HFFc6 (cell line): ENCODE data around the gene ADAM12. TPM values are rescaled to one million over a fixed set of nuclear protein-coding genes. Genes with fewer than 3 reads are reported as not detected.

Experiments used
- DNase-seq: peaks from one replicate; pipeline ENCODE4 v3.0.0-alpha.2; 2018
- H3K27ac Mint-ChIP-seq: 2 replicates; pipeline ENCODE4 v1.8.0; 2020; ENCODE audit warnings: mild to moderate bottlenecking, mixed read lengths
- H3K27me3 Mint-ChIP-seq: 2 replicates; pipeline ENCODE4 v1.8.0; 2021; ENCODE audit warnings: mild to moderate bottlenecking, moderate library complexity, mixed read lengths; ENCODE audit not compliant: insufficient read depth
- H3K36me3 Mint-ChIP-seq: 2 replicates; pipeline ENCODE4 v1.8.0; 2021; ENCODE audit warnings: low read depth, mixed read lengths
- H3K4me1 Mint-ChIP-seq: 2 replicates; pipeline ENCODE4 v1.8.0; 2020; ENCODE audit warnings: low read depth, mixed read lengths
- H3K4me3 Mint-ChIP-seq: 2 replicates; pipeline ENCODE4 v1.8.0; 2020; ENCODE audit warnings: mild to moderate bottlenecking, moderate library complexity, mixed read lengths
- H3K9me3 Mint-ChIP-seq: 2 replicates; pipeline ENCODE4 v1.8.0; 2020; ENCODE audit warnings: mild to moderate bottlenecking, mixed read lengths
- total RNA-seq, 6 experiments: library from RNA; stranded (reverse); fragmentation: NEBNext Ultra II Directional; extraction: Animal tissue kit (Norgen Biotek cat#: 25700); gene quantifications; 2 replicates in 1 of 6; 3 replicates in 5 of 6; pipeline ENCODE4 v1.2.3, GENCODE V29; 2021
- TF ChIP-seq, protein P1 (sequence below): fragments of 200-600 bp; sonication (generic); IDR thresholded peaks from 2 replicates; pipeline ENCODE4 v1.5.0; 2021; ENCODE audit warnings: antibody characterized with exemption, mild to moderate bottlenecking

The ADAM12 gene
- total RNA-seq, 6 experiments from 2014 or later = 7.5 to 12.5 (median 11.5) TPM

DNA sequence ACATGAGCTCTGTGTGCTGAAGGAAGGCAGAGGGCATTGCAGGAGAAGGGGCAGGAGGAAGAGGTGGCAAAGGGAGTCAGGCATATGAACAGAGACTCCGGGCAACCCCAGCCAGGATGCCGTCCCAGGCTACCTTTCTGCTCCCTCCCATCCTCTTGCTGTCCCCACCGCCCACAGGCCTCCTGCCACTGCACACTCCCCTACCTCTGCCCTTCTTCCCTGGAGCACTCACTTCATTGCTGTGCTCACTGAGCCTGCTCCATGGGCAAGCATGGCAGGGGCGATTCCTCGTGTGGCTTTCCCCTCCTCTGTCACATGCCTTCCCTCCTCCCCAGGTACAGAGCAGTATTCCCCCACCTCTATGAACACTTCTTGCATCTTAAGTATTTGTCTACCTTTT is 398.5 kb downstream of the ADAM12 start:
- Mint-ChIP-seq H3K9me3 (no peaks in the 10 kb centered on the region), H3K36me3 (peaks cover 5% of the 10 kb centered on the region; the same call in 1 of the 2 replicates), H3K27ac (no peak overlapping the region), H3K27me3 (peaks cover 5% of the 10 kb centered on the region; the same call in 1 of the 2 replicates), H3K4me3 (no peak overlapping the region), H3K4me1 (peaks cover 14% of the 10 kb centered on the region; the same call in 1 of the 2 replicates)
- TF ChIP-seq, protein P1, sequence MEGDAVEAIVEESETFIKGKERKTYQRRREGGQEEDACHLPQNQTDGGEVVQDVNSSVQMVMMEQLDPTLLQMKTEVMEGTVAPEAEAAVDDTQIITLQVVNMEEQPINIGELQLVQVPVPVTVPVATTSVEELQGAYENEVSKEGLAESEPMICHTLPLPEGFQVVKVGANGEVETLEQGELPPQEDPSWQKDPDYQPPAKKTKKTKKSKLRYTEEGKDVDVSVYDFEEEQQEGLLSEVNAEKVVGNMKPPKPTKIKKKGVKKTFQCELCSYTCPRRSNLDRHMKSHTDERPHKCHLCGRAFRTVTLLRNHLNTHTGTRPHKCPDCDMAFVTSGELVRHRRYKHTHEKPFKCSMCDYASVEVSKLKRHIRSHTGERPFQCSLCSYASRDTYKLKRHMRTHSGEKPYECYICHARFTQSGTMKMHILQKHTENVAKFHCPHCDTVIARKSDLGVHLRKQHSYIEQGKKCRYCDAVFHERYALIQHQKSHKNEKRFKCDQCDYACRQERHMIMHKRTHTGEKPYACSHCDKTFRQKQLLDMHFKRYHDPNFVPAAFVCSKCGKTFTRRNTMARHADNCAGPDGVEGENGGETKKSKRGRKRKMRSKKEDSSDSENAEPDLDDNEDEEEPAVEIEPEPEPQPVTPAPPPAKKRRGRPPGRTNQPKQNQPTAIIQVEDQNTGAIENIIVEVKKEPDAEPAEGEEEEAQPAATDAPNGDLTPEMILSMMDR = no peak
- DNase-seq = no peak

DNA sequence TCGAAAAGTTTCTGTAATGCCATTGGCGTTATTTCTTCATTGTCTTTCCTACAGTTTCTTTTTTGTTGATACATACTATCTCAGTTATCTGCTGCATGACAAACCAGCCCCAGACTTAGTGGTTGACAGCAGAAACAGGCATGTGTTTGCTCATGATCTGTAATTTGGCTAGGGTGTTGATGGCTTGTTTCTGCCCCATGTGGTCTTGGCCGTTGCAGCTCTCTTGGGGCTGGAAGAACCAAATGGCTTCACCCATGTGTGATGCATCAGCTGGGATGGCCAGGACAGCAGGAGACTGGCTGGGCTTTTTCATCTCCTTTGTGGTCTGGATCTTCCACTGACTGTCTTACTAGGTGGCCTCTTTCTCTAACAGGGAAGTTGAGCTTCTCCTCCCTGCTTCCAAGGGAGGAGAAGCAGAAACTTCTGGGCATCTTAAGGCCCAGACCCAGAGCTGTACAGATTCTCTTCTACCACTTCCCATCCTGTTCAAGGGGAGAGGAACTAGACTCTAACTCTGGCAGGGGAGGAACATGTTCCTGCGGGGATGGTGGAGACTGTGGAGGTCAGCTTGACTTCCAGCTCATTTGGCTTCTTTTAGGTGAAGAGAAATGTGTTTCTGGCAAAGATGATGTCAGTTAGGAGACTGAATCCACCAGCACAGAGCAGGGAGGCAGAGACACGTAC is 402.6 kb downstream of the ADAM12 start:
- Mint-ChIP-seq H3K4me1 (peaks cover 19% of the 10 kb centered on the region), H3K4me3 (no peak overlapping the region), H3K27me3 (peaks cover 6% of the 10 kb centered on the region), H3K27ac (no peak overlapping the region), H3K36me3 (peaks cover 3% of the 10 kb centered on the region; the same call in 1 of the 2 replicates), H3K9me3 (no peaks in the 10 kb centered on the region)
- TF ChIP-seq, protein P1 = no peak
- no peak for DNase-seq

DNA sequence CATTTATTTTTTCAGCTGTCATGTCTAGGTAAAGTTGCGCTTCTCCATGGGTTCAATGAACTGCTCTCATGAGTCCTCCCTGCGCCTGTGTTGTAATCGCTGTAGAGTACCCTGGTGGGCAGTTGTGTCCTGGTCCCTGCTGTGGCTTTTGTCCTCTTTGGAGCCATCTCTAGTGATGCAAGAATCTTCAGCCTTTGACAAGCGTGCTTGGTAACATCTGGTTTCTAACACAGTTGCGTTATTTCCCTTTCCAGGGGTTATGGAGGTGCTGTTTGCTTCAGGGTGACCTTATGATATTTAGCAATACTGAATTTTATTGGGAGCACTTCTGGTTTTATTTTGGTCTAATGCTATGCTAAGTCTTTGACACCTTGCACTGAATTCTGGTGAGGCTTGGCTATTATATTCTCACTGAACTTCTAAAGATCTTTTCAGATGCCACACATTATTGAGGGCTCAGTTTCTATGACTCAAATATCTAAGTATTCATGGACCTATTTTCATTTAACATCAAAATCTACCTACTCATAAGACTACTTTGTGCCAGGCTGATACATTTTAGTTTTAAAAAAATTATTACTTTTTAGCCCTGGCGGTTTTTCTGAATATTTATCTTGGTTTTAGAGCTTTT is 403.3 kb downstream of the ADAM12 start:
- Mint-ChIP-seq H3K9me3 (no peaks in the 10 kb centered on the region), H3K4me1 (peaks cover 19% of the 10 kb centered on the region), H3K27ac (no peak overlapping the region), H3K4me3 (no peak overlapping the region), H3K36me3 (no peaks in the 10 kb centered on the region), H3K27me3 (peaks cover 9% of the 10 kb centered on the region)
- TF ChIP-seq, protein P1 = no peak
- DNase-seq = no peak

DNA sequence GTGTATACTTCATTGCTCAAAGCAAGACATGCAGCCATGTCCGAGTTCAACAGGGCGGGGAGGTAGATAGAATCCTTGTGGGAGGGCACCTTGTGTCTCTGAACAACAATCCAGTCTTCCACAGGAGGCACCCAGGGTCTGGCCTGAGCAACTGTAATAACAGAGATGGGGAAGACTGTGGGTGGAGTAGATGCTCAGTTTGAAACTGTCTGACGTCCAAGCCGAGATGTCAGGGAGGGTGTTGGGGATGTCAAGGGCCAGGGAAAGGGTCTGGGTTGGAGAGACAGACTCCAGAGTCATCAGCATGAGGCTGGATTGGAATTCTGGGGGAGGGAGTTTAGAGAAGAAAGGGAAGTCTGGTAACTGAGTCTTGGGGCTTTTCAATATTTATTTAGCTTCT is 403.9 kb downstream of the ADAM12 start:
- TF ChIP-seq, protein P1 = no peak
- no peaks in the 10 kb centered on the region for H3K36me3 Mint-ChIP-seq
- peaks cover 19% of the 10 kb centered on the region for H3K4me1 Mint-ChIP-seq
- no peaks in the 10 kb centered on the region for H3K9me3 Mint-ChIP-seq
- H3K4me3 Mint-ChIP-seq = no peak overlapping the region
- DNase-seq = no peak
- no peak overlapping the region for H3K27ac Mint-ChIP-seq
- peaks cover 7% of the 10 kb centered on the region for H3K27me3 Mint-ChIP-seq

DNA sequence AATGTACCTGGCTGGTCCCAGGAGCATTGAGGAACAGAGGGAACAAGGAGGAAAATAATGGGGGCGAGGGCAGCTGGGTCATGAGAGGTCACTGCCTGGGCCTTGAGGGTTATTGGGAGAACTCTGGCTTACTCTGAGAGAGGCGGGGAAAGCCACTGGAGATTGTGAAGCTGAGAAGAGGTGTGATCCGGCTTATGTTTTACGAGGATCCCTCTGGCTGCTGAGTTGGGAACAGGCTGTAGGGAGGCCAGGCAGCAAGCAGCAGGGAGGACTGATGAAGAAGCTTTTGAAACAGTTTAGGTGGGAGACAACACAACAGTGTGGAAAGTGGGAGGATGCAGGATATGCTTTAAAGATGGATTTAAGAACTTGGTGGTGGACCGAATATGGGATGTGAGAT is 404.6 kb downstream of the ADAM12 start:
- H3K4me3 Mint-ChIP-seq = no peak overlapping the region
- no peaks in the 10 kb centered on the region for H3K9me3 Mint-ChIP-seq
- H3K36me3 Mint-ChIP-seq = no peaks in the 10 kb centered on the region
- no peak for DNase-seq
- peaks cover 7% of the 10 kb centered on the region for H3K27me3 Mint-ChIP-seq
- no peak overlapping the region for H3K27ac Mint-ChIP-seq
- TF ChIP-seq, protein P1 = no peak
- peaks cover 19% of the 10 kb centered on the region for H3K4me1 Mint-ChIP-seq
